Right lobe of liver (tissue), 4 donors: ENCODE measurements around the gene FAM53A.

Experiments
- POLR2A ChIP-seq: fragments of 450-650 bp; IDR thresholded peaks from one replicate; pipeline ENCODE4 v1.6.1; 2017; ENCODE audit warnings: antibody characterized with exemption, mild to moderate bottlenecking
- TF ChIP-seq, protein P1 (sequence below), 4 donors: fragments of 200-600 bp in 3 of 4; fragments of 450-650 bp in 1 of 4; IDR thresholded peaks; one replicate each; pipeline versions ENCODE4 v1.5.1 to v1.8.0; 2016 to 2022; ENCODE audit warnings: antibody characterized with exemption in 4 of 4, mild to moderate bottlenecking in 2 of 4
- donor health status: DM: no; HTN: no; CAD: no.
- donor health status: DM: no; HTN: no; CAD: no.
- donor health status: DM: no; HTN: yes; CAD: no.

DNA sequence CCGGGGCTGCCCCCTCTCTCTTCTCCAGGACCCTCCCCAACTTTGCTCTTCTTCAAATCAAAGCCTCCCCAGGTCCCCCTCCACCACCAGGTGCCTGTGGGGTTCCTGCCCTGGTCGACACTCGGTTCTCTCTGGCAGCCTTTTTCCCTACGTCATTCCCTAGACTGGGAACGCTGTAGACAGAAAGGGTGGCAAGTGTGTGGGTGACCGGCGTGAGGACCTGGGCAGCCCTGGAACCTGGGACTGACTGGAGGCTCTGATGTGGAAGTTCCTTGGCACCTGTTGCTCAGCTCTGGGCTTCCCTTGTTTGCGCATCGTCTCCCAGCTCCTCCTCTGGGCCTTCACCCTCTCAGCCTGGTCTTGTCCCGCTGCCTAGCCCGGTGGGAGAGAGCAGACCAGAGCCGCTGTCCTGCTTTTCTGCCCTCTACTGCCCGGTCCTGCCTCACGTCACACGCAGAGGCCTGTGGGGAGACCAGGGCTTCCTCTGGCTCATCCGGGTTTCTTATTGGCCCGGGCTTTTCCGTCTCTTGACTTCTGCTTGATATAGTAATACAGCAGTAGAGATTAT lies 38.5 kb upstream of the FAM53A start:
- TF ChIP-seq, protein P1, sequence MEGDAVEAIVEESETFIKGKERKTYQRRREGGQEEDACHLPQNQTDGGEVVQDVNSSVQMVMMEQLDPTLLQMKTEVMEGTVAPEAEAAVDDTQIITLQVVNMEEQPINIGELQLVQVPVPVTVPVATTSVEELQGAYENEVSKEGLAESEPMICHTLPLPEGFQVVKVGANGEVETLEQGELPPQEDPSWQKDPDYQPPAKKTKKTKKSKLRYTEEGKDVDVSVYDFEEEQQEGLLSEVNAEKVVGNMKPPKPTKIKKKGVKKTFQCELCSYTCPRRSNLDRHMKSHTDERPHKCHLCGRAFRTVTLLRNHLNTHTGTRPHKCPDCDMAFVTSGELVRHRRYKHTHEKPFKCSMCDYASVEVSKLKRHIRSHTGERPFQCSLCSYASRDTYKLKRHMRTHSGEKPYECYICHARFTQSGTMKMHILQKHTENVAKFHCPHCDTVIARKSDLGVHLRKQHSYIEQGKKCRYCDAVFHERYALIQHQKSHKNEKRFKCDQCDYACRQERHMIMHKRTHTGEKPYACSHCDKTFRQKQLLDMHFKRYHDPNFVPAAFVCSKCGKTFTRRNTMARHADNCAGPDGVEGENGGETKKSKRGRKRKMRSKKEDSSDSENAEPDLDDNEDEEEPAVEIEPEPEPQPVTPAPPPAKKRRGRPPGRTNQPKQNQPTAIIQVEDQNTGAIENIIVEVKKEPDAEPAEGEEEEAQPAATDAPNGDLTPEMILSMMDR (IDR thresholded peaks at IDR 0.05): no peak
- TF ChIP-seq POLR2A: no peak
